ENCODE measurements around the gene PRMT1.
A peak's percentile ranks its signal among the peaks of the same experiment; 100 is the strongest.

The PRMT1 gene

GRCh38 chr19:49651029-49651819 lies 25.8 kb upstream of the PRMT1 start:
- no peak for DNase-seq (ENCODE audit: low read depth in 4 of 4, low spot score in 1 of 4)

GRCh38 chr19:49651820-49652550 lies 25.1 kb upstream of the PRMT1 start:
- no peak for DNase-seq (ENCODE audit: low read depth in 4 of 4, low spot score in 1 of 4)

GRCh38 chr19:49652551-49653465 lies 24.3 kb upstream of the PRMT1 start:
- DNase-seq (ENCODE audit: low read depth in 4 of 4, low spot score in 1 of 4): no peak

- no peak for DNase-seq (ENCODE audit: low read depth in 4 of 4, low spot score in 1 of 4)
Observed at GRCh38 chr19:49653466-49653806, 23.6 kb upstream of the PRMT1 start.

DNA sequence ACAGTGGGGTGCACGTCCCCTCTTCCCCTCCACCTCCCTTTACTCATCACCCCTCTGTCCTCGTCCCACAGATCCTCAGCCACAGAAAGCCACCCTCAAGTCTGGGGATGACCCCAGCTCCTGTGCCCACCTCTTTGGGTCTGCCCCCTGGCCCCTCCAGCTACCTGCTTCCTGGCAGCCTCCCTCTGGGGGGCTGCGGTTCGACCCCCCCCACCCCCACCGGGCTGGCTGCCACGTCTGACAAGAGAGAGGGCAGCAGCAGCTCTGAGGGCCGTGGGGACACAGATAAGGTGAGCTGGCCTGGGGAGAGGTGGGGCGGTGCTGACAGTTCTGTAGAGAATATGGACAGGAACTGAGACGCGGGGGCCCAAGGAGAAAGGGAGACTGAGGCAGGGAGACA lies 22.5 kb upstream of the PRMT1 start:
- DNase-seq (ENCODE audit: low read depth in 4 of 4, low spot score in 1 of 4): no peak

DNA sequence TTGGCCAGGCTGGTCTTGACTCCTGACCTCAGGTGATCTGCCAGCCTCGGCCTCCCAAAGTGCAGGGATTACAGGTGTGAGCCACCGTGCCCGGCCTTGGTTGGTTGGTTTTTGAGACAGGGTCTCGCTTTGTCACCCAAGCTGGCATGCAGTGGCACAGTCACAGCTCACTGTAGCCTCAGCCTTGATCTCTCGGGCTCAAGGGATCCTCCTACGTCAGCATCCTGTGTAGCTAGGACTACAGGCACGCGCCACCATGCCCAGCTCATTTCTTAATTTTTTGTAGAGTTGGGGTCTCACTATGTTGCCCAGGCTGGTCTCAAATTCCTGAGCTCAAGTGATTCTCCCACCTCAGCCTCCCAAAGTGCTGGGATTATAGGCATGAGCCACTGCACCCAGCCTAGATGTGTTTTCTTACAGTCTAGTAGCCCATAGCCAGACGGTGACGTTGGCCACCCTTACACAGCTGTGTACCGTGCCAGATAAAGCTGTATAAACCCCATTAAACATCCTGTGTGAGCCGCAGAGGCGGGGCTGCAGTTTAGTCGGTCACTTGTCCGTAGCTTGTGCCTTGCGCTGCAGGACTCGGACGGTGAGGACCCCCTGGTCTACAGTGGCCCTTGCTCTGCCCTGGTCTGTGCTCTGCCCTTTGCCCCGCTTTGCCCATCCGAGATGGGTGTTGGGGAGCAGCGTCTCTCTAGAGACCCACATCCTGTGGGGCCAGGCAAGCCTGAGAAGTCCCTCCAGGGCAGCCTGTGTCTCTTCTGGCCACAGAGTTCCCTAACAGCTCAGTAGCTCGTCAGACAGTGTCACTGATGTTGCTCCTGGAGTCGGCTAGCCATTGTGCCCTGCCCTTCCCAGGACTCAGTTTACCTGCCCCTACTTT lies 21.3 kb upstream of the PRMT1 start:
- DNase-seq (ENCODE audit: low read depth in 4 of 4, low spot score in 1 of 4): no peak

DNA sequence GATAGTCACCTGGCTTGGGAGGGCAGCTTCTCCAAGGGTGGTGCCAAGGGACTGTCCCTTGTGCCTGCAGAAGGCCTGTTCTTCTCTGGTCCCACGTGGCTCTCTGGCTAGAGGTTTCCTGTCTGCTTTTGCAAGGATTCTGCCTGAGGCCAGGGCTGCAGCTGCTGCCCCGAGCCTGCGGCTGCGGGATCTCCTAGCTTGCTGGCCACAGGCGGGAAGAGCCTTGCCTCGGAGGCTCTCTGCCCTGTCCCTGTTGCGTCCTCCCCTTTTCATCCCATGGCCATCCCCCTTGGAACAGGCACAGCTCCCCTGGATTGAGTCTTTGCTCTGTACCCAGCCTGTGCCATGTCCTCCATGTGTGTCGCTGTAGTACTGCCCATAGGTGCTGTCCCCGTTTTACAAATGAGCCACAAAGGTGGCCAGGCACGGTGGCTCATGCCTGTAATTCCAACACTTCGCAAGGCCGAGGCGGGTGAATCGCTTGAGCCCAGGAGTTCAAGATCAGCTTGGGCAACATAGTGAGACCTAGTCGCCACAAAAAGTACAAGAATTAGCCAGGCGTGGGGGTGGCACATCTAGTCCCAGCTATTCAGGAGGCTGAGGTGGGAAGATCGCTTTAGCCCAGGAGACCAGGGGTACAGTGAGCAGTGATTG lies 20.5 kb upstream of the PRMT1 start:
- no peak for DNase-seq (ENCODE audit: low read depth in 4 of 4, low spot score in 1 of 4)

GRCh38 chr19:49657493-49658138 lies 19.5 kb upstream of the PRMT1 start:
- no peak for DNase-seq (ENCODE audit: low read depth in 4 of 4, low spot score in 1 of 4)

GRCh38 chr19:49658139-49658517 lies 18.9 kb upstream of the PRMT1 start:
- no peak for DNase-seq (ENCODE audit: low read depth in 4 of 4, low spot score in 1 of 4)

GRCh38 chr19:49658566-49659442 lies 18.3 kb upstream of the PRMT1 start:
- no peak for DNase-seq (ENCODE audit: low read depth in 4 of 4, low spot score in 1 of 4)

GRCh38 chr19:49660338-49660961 lies 16.6 kb upstream of the PRMT1 start:
- no peak for DNase-seq (ENCODE audit: low read depth in 4 of 4, low spot score in 1 of 4)

GRCh38 chr19:49662011-49662410 lies 15.1 kb upstream of the PRMT1 start:
- DNase-seq (ENCODE audit: low read depth in 4 of 4, low spot score in 1 of 4): no peak

DNA sequence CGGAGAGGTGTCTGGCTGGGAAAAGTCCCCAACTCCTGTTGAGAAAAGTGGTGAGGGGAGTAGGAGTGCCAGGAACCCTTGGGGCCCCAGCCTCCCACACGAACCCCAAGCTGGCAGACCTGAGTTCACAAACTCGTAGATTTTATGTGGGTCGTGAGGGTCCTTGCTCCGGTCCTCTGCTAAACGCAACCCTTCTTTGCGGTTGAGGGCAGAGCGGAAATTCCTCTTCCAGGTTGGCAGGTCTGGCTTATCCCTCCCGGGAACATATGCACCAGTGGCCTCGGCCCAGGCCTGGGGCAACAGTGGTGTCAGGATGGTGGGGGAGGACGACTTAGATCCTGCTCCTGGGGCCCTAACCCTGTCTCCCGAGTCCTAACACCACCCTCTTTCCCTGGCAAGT lies 13.8 kb upstream of the PRMT1 start:
- no peak for DNase-seq (ENCODE audit: low read depth in 4 of 4, low spot score in 1 of 4)

DNA sequence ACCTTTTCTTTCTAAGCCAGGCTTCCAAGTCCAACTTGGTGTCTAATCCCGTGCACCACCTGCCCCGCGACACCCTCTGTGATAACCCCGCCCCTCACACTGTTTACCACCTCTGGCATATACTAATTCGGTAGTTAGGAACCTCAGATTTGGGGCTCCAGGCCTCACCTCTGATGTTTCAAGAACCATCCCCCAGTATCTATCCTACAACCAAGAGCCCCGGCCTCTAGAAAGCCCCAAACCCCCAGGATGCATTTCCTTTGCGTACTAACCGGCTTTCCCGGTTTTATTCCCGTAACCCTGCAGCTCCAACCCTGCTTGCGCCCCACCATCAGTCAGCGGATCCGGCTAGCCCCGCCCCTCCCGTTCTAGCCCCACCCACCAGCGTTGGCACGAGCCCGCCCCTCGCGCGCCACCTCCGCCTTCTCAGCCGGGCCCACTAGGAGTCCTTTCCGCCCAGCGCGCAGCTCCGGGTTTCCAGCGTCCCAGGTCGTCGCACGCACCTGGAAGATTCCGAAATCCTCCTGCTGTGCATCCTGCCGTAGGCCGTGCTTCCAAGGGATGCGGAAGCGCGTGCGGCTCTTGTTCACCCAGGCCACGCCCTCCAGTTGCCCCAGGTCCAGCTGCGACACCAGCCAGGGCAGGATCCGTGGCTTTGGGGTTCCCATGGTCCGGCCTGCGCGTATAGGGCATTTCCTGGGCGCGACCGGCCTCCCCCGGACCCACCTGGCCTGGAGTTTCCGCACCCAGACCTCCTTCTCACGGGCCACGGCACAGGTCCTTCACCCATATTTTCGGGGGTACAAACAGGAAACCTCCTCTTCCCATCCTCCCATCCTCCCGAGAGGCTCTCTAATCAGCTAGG lies 12.7 kb upstream of the PRMT1 start:
- DNase-seq (ENCODE audit: low read depth in 4 of 4, low spot score in 1 of 4): peak; percentile 87 to 91 (median 90)

DNA sequence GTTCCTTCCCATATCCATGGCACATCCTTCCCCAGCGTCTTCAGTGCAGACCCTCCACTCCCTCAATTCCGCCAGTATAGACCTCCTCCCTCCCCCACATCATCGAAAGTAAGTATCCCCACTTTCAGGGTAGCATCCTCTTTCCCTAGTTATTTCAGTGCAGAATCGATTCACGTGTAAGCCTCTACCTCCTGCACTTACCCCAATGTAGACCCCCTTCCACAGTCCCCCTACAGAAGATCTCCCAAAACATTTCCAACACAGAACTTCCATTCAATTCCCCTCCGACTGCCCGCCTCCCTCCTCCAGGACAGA lies 12.1 kb upstream of the PRMT1 start:
- no peak for DNase-seq (ENCODE audit: low read depth in 4 of 4, low spot score in 1 of 4)

GRCh38 chr19:49665351-49666119 lies 11.5 kb upstream of the PRMT1 start, which contains the start of the genes BCL2L12 and IRF3:
TSS of gene BCL2L12 (plus strand) at chr19:49665933. CDS start at chr19:49666693, 760 bp downstream.
TSS of gene IRF3 (minus strand) at chr19:49665857. CDS start at chr19:49664838, 1,019 bp downstream.
- peak; percentile 99 to 100 (median 100) for DNase-seq (ENCODE audit: low read depth in 4 of 4, low spot score in 1 of 4)

GRCh38 chr19:49666120-49666444 lies 11.0 kb upstream of the PRMT1 start:
- no peak for DNase-seq (ENCODE audit: low read depth in 4 of 4, low spot score in 1 of 4)

Measured in stimulated activated CD4-positive, alpha-beta T cell treated with anti-CD3 and anti-CD28 coated beads, Interleukin-1b, Interleukin-23, amount 100 ng/mL, for 24 hours (primary cell).